GM18867 (cell line): ENCODE results near the gene CDH23.

Experiments used
- ATAC-seq: cut with Tn5 transposase; IDR thresholded peaks from one replicate; pipeline ENCODE4 v1.9.1; 2021; ENCODE audit warnings: mild to moderate bottlenecking, moderate library complexity; ENCODE audit not compliant: unreplicated experiment

Gene CDH23

DNA sequence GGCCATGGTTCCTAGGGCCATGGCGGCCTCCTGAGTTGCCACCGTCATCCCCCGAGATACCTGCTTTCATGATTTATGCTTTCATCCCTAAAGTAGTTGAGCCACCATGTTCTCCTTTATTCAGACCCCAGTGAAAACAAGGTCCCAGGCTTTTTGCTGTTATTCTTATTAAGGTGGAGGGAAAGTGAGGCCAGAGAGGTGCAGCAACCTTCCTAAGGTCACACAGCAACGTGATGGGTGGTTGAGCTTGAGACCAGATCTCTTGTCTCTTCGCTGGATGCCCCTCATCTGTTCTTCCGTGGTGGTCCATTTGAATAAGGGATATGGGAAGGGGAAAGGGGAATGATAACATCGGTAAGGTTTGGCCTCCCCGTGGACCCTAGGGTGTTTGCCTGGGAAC lies 180.6 kb downstream of the CDH23 start:
- no peak for ATAC-seq

DNA sequence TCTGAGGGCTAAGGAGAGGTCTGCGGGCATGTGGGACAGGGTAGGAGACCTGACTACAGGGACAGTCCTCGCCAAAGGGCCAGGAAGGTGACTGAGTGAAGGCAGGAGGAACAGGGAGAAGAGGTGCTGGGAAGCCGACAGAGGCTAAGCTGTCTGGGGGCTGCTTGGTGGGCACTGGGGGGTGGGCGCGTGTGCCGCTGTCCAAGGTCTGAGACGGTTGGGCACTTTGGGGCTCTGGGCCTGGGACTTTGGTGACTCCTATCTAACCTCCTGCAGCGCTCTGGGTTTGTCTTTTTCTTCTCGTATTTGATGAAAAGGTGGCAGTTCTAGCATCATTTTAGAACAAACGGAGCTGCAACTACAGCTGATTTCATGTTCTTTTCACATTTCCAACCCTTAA lies 181.3 kb downstream of the CDH23 start:
- ATAC-seq: no peak

DNA sequence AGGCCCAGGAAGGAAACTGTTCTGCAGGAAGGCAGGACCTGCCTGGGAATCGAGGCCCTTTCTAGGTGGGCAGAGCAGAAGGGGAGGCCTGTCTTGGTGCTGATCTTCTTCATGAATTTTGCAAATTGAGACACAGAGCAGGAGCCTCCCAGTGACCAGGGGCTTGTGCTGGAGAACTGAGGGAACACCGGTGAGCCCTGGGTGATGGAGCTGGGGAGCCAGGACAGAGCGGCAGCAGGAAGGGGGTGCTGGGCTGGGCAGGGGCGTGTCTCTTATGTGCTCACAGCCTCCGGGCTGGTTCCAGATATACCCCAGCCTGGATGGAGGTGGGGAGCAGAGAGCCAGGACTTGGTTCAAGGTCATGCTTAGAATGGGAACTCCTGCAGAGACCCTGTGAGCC lies 182.9 kb downstream of the CDH23 start:
- ATAC-seq: no peak

DNA sequence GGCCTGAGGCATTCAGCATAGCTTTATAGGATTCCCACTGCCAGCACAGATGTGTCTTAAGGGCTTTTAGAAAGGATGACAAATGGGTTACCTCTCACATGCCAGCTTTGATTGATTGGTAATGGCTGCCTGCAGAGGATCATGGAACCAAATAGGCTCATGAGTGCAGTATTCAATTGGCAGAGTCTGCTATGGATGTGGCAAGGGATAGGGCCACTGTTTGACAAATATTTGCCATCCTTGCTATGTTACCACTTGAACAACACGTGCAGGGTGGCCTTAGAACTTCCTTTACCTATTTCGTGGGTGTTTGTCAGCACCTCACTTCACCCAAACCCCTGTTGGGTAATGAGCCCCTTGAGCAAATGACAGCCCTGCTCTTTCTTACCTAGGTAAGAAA lies 183.7 kb downstream of the CDH23 start:
- ATAC-seq: no peak

DNA sequence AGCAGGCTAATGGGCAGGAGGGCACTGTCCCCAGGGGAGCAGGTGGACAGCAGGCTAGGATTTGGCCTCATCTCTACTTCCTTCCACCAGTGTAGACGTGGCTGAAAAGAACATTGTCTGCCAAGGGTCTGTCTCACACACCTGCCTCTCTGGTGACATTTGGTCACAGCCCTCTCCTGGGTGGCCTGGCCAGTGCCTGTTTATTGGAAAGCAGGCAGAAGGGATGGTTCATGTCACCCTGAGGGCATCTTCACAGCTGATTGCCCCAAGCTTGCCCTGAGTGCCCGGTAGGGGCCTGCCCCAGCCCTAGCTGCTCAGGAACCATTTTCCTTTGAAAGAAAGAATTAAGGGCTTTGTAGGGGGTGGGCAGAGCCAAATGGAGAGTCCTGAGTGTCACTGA lies 184.2 kb downstream of the CDH23 start:
- ATAC-seq: no peak

DNA sequence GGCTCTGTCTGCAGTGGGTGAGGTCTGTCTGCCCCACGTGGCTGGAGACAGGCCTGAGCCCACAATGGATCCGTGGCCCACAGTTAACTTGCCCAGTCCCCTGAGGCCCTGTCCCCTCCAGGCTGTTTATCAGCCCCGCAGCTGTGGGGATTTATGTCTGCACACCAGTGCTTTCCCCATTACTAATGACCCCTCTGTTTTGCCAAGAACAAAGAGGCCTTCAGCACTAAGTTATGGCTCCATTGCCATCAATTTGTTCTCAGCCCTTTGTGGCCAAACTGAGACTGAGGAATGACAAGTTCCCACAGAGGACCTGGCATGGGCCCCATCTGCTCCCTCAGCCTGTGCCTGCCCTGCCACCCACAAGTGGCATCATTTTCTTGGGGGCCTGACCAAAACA lies 184.7 kb downstream of the CDH23 start:
- ATAC-seq: no peak

DNA sequence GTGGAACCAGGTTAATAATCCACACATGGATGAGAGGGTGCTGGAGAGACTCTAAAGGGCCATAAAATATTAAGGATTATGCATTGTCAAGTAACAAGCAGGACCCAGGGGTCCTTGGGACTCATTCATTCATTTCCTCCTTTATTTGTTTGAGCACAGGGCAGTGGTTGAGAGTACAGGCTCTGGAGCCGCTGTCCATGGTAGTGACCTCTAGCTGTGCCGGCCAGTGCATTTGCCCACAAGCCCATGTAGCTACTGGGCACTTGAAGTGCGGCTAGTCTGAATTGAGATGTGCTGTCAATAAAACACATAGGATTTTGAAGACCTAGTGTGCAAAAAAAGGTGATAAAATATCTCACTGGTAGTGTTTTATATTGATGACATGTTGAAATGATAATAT lies 185.3 kb downstream of the CDH23 start:
- no peak for ATAC-seq

DNA sequence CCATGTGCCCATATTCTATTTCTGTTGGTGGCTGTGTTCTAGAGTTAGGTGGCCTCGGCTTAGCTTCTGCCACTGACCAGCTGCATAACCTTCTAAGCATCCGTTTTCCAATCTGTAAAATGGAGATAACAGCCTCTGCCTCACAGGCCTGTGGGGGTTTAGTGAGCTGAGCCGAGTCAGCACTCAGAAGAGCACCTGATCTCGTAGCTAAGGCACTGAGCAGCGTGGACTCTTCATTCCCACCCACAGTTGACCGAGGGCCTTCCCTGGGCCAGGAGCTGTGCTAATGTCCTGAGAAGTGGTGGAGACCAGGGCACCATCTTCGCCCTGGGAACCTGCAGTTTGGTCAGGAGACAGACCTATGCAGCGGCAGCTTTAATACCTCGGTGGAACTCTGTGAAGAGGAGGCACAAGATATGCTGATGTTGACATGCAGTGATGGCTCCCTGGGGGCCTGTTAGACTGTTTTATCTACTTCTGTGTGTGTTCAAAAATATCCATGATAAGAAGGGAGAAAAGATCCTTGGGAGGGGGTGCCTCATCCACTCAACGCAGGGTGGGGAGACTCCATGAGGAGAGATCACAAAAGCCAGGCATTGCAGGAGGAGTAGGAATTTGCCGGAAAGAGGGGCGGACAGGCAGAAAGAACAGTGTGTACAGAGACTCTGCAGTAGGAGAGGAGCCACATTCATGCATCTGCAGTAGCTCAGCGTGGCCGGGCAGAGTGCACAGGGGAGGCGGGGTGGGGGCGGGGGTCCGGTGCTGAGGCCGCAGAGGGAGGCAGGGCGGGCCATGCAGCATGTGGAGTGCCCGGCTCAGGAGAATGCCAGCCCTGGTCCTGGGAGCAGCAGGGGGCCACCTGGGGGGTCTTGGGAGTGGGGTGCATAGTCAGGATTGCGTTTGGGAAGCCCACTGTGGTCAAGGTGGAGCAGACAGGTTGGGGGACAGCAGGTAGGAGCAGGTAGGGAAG lies 186.1 kb downstream of the CDH23 start:
- no peak for ATAC-seq

DNA sequence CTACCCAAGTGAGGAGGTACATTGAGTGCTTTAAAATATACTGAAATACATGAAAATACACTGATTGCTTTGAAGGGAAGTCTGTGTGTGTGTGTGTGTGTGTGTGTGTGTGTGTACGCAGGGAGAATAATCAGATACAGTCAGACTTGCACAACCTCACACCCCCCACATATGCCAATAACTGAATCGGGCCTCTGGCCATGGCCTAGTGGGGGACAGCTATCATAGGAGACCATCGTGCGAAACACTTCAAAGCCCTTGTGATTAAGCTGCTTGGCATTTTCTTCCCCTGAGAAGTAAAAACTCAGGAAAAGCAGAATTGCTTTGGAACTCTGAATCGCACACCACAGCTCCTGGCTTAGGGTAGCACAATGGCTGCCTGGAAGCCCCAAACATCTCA lies 187.7 kb downstream of the CDH23 start:
- ATAC-seq: no peak

DNA sequence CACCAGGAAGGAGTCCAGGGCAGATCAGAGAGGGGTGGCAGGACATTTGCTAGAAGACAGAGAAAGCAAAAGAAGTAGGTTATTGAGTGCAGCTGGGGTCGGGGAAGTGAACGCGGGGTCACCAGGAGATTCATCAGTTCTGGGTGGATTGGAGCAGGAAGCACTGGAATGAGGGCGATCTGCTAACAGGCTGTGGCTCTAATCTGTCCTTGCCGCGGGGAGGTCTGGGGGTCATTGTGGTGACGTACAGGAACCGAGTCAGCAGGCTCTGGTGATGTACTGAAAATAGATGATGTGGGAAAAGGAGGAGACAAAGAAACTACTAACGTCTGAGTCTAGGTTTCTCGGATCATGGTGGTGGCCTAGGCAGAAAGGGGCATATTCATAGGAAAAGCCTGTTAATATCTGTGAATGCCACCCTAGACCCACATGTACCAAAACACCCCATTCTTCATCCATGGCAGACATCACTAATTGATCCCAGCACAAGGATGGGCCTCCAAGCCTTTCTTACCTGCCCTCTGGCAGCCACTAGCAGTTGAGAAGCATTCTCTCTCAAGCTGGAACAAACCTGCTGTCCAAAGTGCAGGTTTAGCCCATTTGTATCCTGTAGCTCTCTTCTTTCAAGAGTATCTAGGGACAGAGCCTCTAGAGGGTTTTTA lies 188.3 kb downstream of the CDH23 start:
- no peak for ATAC-seq

DNA sequence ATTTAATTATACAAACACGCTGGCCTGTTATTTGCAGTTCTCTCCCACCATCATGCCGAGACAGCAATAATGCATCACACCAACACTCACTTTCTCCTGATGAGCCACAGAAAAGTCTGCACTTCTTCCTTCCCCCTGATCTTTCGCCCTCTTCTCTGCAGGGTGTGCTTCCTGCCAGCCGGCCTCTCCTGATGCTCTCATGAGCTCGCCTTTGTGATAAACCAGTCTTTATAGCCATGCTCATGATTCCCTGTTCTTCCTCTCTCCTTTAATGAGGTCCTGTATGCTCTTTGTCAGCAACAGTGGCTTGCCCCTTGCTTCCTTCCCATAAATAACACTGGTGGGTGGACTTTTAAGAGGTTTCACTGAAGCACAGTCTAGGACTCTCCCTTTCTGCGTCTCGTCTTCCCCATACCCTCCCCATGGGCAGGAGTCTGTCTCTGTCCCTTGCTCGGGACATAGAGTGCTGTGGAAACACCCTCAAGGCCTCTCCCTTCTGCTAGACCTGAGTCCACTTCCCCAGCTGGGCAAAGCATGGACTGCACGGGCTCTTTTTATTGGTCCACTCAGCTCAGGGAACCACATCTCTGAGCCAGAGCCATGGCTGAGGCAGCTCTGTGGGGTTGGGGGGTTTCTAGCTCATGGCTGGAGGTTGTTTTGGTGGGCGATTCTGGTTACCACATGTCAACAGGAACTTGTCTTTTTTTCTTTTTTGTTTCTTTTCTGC lies 189.0 kb downstream of the CDH23 start:
- no peak for ATAC-seq

DNA sequence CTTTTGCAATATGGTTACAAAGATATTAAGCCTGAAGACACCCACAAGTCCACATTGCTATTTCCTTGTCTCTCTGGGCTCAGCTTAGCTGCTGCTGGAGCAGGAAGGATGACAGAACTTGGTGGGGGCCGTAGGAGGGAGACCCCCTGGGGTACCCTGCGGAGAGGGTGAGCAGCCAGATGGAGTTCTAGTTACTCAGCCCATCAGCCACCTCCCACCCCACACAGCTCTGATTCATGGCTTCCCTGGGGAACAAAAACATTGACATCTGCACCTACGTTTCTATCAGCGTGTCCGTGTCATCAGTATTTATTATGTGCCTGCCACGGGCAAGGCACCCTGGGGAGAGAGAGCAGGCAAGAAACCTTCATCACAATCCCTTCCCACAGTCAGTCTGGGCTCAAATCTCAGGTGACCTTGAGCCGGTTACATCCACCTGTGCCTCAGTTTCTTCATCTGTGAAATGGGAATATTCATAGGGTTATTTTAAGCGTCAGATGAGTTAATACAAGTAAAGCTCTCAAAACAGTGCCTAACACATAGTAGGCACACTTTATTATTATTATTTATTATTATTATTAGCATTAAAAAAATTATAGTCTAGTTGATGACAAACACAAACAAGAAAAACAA lies 191.3 kb downstream of the CDH23 start:
- ATAC-seq: no peak

DNA sequence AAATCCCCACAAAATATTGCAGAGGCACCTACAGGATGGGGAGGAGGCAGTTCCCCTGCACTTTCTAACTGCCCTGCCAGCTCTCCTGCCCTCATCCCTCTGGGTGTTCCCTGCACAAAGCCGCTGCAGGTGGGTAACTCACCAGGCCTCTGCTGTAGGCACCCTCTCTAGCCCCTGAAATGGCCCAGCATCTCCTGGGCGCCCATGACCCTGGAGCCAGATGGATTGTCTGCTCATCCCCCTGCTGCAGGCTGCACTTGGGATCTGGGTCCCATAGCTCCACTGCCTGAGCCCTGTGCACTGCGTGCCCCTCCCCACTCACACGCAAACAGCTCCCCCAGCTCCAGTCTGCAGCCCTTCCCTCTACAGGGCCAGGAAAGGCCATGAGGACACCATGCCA lies 192.0 kb downstream of the CDH23 start:
- no peak for ATAC-seq

DNA sequence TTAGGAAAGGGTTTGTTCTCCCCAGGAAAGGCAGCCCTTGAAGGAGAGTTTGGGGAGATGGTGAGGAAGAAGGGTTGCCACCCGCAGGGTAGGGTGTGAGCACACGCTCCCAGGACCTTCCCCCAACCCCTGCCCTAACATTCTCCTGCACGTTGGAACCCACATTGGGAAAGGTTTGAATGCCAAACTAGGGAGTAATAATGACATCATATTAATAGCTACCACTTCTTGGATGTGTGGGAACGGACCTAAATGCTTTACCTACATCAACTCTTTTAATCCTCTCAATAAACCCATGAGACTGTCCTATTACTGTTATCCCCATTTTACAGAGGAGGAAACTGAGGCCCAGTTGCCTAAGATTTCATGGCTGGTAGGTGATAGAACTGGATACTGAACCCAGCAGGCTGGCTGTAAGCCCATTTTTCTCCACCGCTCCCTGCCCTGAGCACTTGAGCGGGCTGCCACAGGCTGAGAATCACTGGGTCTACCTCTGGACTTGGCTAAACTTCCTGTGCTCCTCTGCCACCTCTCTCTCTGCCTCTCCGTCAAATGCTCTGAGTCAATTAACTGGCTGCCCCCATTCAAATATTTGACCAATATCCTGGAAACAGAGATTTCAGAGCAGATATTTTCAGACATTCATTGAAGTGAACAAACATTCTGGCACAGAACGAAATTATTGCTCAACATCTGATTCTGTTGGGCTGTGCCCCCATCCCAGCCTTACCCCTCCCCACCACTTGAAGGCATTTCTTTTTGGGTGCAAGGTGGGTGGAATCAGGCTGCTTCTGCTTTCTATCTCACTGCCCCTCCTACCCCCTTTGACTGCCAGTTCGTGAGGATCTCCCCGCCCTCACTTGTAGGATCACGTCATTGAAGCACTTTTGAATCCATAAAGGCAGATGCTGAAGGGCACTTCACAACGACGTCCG lies 193.2 kb downstream of the CDH23 start:
- no peak for ATAC-seq

DNA sequence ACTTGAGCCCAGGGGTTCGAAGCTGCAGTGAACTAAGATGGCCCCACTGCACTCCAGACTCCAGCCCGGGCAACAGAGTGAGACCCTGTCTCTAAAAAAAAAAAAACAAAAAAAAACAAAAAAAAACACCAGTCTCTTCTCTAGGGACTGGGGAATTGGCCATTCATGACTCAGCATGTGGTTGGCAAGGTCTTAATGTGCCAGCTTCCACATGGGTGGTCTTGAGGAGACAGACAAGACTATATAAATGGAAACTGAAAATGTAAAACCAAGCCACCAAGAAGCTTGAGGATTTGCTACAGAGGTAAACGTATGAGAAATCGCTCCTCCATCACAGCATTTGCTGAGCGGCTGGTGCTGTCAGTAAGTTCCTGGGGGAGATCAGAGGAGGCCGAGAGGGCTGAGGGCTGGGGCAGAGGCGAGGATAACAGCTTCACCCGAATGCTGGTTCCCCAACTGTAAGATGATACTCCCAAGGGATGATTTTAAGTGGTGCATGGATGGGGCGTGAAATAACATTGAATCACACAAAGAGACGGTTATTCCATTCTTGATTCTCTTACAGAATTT lies 194.1 kb downstream of the CDH23 start:
- ATAC-seq: no peak

DNA sequence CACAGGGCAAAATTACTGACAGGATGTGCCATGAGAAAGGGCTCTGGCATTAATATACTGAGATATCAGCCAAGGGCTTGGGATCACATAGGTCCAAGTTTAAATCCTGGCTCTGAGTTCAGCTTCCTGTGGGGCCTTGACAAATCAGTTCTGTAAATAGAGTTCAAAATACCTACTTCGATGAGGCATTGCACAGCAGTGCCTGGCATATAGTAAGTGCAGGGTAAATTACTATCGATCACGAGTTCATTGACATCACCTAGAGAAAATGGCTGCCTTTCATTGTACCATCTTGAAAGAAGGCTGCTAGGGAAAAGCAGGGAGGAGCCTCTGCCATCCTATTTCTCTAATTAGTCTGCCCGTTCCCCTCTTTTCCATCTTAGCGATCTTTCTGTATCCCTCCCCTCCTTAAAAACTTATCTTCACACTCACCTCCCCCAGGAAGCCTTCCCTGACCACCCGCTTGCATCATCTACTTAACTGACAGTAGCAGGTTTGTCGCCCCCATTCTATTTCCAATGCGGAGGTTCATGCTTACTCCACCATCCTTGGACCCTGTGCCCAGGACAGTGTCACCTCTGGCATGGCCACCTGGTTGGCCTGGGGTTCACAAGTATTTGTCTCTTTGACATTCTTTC lies 198.3 kb downstream of the CDH23 start:
- ATAC-seq: no peak

DNA sequence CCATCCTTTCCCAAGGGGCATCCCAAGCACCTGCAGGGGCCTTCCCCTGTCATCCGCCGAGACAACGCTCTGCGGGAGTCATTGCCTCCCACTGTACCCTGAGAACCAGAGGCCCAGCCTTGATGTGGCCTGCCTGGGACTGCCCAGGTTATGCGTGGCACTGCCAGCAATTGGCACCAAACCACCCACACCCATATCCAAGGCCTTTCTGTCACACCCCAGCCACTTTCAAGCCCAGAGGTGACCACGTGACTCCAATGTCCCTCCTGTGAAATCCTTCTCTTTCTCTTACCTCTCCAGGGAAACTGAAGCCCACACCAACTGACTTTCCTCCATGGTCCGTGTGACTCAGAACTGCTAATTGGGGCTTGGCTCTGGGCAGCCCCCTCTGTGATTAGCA lies 198.9 kb downstream of the CDH23 start:
- ATAC-seq: no peak

DNA sequence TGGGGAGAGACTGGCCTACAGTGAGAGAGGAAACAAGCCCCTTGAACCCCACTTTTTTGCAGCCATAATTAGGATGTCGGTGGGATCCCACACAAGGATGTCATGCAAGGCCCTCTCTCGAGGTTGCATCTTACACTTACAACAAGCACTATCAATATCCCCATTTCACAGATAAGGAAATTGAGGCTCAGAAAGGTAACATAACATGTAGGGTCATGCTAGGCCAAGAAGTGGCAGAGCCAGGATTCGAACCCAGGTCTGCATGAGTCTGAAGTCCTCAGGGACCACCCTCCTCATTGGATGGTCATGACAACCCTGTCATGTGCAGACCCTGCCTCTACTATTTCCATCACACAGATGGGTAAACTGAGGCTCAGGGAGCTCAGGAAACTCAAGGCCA lies 199.4 kb downstream of the CDH23 start:
- ATAC-seq: no peak

DNA sequence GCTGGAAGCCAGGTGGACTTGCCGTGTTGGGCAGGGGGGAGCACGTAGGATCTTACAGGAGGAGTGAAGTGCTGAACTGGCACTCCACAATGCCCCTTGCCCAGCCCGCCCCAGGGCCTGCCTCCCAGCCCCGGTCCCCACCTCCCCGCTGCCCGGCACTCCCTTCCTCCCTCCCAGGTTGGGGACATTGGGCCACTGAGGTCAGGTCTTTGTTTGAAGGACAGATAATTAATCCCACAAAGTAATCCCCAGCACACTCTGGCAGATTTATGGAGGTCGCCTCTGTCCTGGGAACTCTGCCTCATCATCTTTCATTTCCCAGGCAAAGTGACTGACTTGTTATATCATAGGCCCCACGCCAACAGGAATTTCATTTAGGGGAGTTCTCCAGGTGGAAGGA lies 200.0 kb downstream of the CDH23 start:
- ATAC-seq: no peak
